Activated CD8-positive, alpha-beta memory T cell treated with anti-CD3 and anti-CD28 coated beads for 48 hours (primary cell): ENCODE measurements around the gene C1orf159.
"Not testable (repeated sequence)": the region's sequence is repeated elsewhere in the genome, so short reads cannot be mapped to it uniquely, and the experiment has no call there.

Source experiments
- DNase-seq, 3 experiments: peaks; one replicate each; pipeline ENCODE4 v3.0.0-alpha.2; 2020; ENCODE audit warnings: low read depth in 2 of 3, low spot score in 2 of 3

The C1orf159 gene

GRCh38 chr1:1150100-1150499, 34.2 kb upstream of the C1orf159 start:
- DNase-seq: no peak

DNA sequence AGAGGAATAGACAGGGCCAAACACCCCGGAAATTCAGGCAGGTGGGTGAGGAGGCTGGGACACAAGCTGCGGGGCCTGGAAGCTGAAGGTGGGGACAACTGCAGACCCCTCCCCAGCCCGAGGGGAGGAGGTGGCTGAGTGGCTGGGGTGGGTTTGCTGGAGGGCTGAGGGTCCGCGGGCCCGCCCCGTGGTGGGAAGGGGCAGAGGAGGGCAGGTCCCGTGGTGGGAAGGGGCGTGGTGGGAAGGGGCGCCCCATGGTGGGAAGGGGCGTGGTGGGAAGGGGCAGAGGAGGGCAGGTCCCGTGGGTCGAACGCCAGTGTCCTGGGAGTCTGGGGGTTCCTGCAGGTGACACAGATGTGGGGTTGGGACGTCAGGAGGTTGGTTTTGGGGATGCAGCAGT, 33.5 kb upstream of the C1orf159 start:
- no peak for DNase-seq

GRCh38 chr1:1148569-1148968, 32.7 kb upstream of the C1orf159 start:
- no peak for DNase-seq

- no peak for DNase-seq
Observed at GRCh38 chr1:1148061-1148460, 32.2 kb upstream of the C1orf159 start.

DNA sequence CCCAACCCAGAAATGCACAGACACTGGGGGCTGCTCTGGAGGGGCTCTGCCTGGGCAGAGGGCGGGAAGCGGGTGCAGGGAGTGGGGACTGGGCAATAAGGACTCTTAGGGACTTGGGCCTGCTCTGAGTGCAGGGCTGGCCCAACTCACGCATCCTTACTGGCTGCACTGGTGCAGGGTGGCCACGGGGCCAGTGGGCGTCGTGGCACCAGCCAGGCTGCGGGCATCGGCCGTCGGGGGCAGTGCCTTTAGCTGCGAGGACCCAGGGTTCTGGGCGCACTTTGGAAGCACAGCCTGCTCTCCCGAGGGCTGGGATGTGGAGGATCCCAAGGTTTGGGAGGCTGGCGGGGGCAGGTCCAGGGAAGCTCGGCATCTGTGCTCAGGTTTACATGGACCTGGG, 30.7 kb upstream of the C1orf159 start:
- no peak for DNase-seq

DNA sequence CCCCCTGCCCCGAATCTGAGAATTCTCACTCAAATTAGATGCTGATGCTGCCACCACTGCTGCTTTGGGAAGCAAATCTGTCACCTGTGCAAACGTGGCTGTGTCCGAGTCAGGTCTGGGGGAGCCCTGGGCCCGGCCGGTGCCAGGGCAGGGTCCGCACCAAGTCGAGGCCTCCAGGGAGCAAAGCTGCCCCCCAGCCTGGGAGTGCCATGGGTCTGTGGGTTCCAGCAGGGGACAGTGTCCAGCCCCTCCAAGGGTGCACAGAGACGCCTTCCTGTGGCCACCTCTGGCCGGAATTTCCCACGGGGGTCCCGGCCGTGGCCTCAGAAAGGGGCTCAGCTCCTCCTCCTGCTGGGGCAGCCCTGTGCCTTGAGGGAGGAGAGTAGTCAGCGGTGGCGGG, 30.1 kb upstream of the C1orf159 start:
- DNase-seq: no peak

DNA sequence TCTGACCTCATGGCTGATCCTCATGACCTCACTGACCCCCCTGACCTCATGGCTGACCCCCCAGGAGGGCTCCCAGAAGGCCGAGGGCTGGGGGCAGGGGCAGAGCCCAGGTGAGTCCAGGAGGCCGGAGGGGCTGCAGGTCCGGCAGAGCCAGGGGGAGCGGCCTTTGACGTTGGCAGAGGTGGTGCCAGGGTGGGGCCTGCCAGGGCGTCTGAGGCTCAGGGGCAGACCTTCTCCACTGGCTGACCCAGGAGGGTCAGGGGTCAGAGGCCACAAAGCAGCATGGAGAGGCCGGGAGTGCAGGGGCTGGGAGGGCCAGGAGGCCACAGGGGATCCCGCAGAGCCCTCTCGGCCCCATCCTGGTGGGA, 29.6 kb upstream of the C1orf159 start:
- DNase-seq: no peak

DNA sequence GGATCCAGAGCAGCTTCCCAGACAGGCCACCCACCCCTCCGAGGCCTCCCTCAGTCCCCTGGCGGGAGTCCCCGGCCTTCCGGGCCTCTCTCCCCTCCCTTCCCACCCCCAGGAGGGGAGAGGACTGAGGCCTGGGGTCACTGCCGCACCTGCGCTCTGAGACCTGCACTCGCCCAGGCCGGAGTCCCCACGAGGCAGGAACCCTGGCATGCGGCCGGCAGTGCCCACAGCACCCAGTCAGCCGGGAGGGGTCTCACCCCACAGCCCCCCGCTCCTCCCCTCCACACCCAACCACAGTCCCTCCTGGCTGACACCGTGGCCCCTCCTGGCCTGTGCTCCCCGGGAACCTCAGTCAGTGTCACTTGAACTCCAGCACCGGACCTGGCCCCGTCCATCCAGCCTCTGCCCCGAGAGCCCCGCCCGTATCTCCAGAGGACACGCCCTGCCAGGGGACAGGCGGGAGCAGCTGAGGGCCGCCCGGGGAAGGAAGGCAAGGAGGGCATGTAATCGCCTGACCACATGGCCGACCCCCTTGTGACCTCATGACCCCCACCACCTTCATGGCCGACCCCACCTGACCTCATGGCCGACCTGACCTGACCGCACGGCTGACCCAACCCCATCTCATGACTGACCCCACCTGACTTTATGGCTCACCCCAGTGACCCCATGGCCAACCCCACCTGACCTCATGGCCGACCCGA, 29.1 kb upstream of the C1orf159 start:
- DNase-seq: no peak

- peak in 2 of 3 experiments; percentile 35 to 49 for DNase-seq
Observed at GRCh38 chr1:1144122-1144842, 28.4 kb upstream of the C1orf159 start.

DNA sequence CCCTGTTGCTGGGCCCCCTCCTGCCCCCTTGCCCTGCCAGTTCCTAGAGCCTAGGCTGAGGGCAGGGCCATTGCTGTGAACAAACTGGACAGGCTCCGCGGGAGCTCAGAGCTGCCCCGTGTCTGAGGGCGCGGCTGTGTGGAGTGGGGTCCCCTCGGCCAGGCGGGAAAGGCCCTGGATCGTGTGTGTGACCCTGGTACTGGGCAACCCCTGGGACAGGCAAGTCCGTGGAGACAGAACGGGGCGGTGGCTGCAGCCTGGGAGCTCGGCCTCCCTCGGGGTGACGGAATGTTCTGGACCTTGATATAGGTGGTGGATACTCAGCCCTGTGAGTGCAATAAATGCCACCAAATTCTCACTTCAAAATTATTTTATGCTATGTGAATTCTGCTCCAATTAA, 27.7 kb upstream of the C1orf159 start:
- DNase-seq: no peak

DNA sequence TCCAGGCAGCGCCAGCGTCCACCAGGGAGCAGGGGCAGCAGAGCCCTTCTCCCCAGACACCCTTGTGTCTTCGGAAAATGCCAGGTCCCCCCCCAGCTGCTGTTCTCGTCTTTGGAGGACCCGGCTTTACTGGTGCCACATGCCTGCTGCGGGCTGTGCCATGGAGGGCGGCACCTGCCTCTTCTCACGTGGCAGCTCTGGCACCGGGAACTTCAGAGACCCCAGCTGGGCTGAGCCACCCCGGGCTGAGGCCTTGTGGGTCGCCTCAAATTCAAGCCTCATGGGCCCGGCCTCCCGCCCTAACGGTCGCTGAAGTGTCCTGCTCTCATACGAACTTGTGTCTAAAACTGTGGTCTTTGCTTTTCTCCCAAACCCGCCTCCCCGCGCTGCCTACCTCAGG, 27.0 kb upstream of the C1orf159 start:
- DNase-seq: no peak

DNA sequence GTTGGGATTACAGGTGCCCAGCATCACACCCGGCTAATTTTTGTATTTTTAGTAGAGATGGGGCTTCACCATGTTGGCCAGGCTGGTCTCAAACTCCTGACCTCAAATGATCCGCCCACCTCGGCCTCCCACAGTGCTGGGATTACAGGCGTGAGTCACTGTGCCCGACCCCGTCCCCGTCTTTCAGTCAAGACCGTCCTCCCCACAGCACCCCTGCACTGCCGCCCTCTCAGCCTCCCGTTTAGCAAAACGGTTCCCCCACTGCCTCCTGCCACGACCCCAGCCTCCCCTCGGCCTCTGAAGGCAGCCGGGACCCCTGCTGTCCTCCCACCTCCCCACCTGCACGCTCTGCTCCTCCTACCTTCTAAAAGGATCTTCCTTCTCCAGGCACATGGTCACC, 26.5 kb upstream of the C1orf159 start:
- DNase-seq: not testable (repeated sequence)

- no peak for DNase-seq
Observed at GRCh38 chr1:1141911-1142250, 26.0 kb upstream of the C1orf159 start.

GRCh38 chr1:1141244-1141910, 25.5 kb upstream of the C1orf159 start:
- DNase-seq: no peak

DNA sequence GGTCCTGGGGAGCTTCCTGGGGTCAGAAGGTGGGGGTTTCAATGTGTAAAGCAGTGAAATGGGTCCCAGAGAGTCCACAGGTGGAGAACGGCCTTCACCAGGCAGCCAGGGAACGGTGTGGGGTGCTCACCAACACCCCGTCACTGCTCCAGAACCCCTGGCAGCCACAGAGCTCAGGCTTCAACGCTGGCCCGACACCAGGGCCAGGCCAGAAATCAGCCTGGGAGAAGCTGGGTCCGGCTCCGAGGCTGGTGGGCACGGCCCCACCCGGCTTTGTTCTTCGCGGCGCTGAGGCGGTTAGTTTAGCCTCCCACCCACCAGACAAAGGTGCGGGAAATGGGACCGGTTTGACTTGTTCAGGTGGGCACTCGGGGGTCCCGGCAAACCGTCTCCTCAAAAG, 24.8 kb upstream of the C1orf159 start:
- no peak for DNase-seq

DNA sequence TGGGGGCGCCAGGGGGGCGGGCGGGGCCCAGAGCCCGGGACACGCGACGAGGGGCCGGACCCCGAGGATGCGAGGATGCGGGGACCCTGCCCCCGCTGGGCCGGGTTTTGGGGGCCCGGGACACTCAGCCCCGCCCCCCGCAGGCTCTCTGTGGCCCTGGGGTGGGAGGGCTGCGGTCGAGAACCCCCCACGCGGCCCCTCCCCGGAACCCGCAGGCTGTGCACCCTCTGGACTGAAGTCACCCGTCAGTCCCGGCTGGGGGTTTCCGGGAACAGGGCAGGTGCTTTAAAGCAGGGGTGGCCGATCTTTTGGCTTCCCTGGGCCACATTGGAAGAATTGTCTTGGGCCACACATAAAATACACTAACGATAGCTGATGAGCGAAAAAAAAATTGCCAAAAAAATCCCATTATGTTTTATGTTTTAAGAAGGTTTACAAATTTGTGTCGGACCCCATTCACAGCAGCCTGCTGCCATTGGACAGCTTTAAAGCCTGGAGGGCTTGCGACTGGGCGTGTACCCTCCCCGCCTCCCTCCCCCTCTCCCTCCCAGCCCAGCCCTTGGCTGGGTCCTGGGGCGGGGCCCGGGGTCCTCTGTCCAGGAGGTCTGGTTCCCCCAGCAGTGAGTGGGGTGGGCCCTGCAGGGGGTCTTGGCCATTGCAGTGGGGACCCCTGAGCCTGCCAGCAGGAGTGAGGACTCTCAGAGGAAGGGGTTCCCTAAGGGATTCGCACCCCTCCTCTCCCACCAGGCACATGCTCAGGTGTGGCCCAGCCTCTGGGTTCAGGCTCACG, 21.6 kb upstream of the C1orf159 start:
- DNase-seq: peak in 2 of 3 experiments; percentile 39 to 63

GRCh38 chr1:1136547-1137230, 20.8 kb upstream of the C1orf159 start:
- DNase-seq: no peak

DNA sequence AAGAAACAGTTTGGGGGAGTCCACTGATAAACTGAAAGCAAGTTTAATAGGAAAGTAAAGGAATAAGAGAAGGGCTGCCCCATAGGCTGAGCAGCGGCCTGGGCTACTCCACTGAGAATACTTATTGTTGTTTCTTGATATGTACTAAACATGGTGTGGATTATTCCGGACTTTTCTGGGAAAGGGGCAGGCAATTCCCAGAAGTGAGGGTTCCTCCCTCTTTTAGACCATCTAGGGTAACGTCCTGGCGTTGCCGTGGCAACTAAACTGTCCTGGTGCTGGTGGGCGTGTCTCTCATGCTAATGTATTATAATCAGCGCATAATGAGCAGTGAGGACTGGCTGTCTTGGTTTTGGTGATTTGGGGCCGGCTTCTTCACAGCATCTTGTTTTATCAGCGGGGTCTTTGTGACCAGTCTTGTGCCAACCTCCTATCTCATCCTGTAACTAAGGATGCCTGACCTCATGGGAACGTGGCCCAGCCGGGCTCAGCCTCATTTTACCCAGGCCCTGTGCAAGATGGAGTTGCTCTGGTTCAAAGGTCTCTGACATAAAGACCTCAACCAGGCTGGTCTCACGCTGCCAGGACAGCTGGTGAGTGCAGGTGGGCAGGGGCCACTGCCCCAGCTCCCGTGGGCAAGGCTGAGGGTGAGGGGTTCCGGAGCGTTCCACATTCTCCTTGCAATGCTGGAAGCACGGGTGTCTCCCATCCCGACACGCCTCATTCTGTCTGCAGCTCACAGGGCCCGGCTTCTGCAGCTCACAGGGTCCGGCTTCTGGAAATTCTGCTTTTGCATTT, 19.6 kb upstream of the C1orf159 start:
- no peak for DNase-seq

GRCh38 chr1:1134300-1134970, 18.5 kb upstream of the C1orf159 start:
- no peak for DNase-seq
